ENCODE data around the gene BEST2.
"Not testable (repeated sequence)": the region's sequence is repeated elsewhere in the genome, so short reads cannot be mapped to it uniquely, and the experiment has no call there.

BEST2 gene

GRCh38 chr19:12751635-12752034 is at the start of gene BEST2:
Gene BEST2 (plus strand): TSS chr19:12751791. CDS start chr19:12752593, 802 bp downstream.
- no peak for DNase-seq (ENCODE audit: low read depth)

- DNase-seq (ENCODE audit: low read depth), result no peak
These were observed 48.5 kb upstream of the BEST2 start for GRCh38 chr19:12703046-12703445.

- DNase-seq (ENCODE audit: low read depth), result no peak
These were observed 46.4 kb upstream of the BEST2 start for GRCh38 chr19:12705169-12705568.

GRCh38 chr19:12705654-12706331 is 45.8 kb upstream of the BEST2 start:
- DNase-seq (ENCODE audit: low read depth), result no peak

GRCh38 chr19:12706332-12706718 is 45.3 kb upstream of the BEST2 start:
- DNase-seq (ENCODE audit: low read depth), result no peak

GRCh38 chr19:12708641-12709040 is 43.0 kb upstream of the BEST2 start:
- no peak for DNase-seq (ENCODE audit: low read depth)

- DNase-seq (ENCODE audit: low read depth), result no peak
These were observed 40.4 kb upstream of the BEST2 start for GRCh38 chr19:12711187-12711586.

GRCh38 chr19:12712077-12712476 is 39.5 kb upstream of the BEST2 start:
- not testable (repeated sequence) for DNase-seq (ENCODE audit: low read depth)

GRCh38 chr19:12713304-12713703 is 38.3 kb upstream of the BEST2 start:
- not testable (repeated sequence) for DNase-seq (ENCODE audit: low read depth)

- no peak for DNase-seq (ENCODE audit: low read depth)
These were observed 36.5 kb upstream of the BEST2 start for GRCh38 chr19:12715102-12715501.

GRCh38 chr19:12715929-12716328 is 35.7 kb upstream of the BEST2 start:
- DNase-seq (ENCODE audit: low read depth), result no peak

- no peak for DNase-seq (ENCODE audit: low read depth)
These were observed 31.3 kb upstream of the BEST2 start for GRCh38 chr19:12720296-12720695.

- DNase-seq (ENCODE audit: low read depth), result no peak
These were observed 30.5 kb upstream of the BEST2 start for GRCh38 chr19:12720851-12721655.

- no peak for DNase-seq (ENCODE audit: low read depth)
These were observed 29.7 kb upstream of the BEST2 start for GRCh38 chr19:12721656-12722565.

GRCh38 chr19:12722566-12723380 is 28.8 kb upstream of the BEST2 start:
- DNase-seq (ENCODE audit: low read depth), result peak; percentile 81

GRCh38 chr19:12723381-12723640 is 28.3 kb upstream of the BEST2 start:
- DNase-seq (ENCODE audit: low read depth), result no peak

- peak; percentile 58 for DNase-seq (ENCODE audit: low read depth)
These were observed 27.8 kb upstream of the BEST2 start, which contains the start of gene TNPO2 for GRCh38 chr19:12723641-12724426. Gene TNPO2 (minus strand): TSS chr19:12723932. CDS start chr19:12720977, 2,955 bp downstream.

- not testable (repeated sequence) for DNase-seq (ENCODE audit: low read depth)
These were observed 26.0 kb upstream of the BEST2 start for GRCh38 chr19:12725612-12726011.

- no peak for DNase-seq (ENCODE audit: low read depth)
These were observed 24.6 kb upstream of the BEST2 start for GRCh38 chr19:12726988-12727316.

- no peak for DNase-seq (ENCODE audit: low read depth)
These were observed 23.7 kb upstream of the BEST2 start for GRCh38 chr19:12727745-12728433.

All from stimulated activated CD8-positive, alpha-beta memory T cell treated with anti-CD3 and anti-CD28 coated beads, Interleukin-7, amount 100 ng/mL, for 24 hours (primary cell).